MCF 10A (cell line): ENCODE results near the gene TRPM8. TPM values are rescaled to one million over a fixed set of nuclear protein-coding genes. Genes with fewer than 3 reads are reported as not detected.

ENCODE experiments used
- BruUV-seq: library from RNA; stranded (reverse); fragments of 400-500 nt; replicated peaks from 2 replicates; lab custom pipeline; 2021; lab: Mats Ljungman, UMichigan
- CTCF ChIA-PET: fragments of 300-600 bp; sonication (Branson Sonifier 250); formaldehyde crosslinking; extraction: SDS; loops from one replicate; lab custom pipeline; 2021; ENCODE audit warnings: antibody characterized with exemption, inconsistent platforms; lab: Yijun Ruan, JAX
- POLR2A ChIA-PET: fragments of 300-600, 350-650 bp; sonication (Branson Sonifier 250); formaldehyde crosslinking; extraction: SDS; loops from one replicate; lab custom pipeline; 2020; ENCODE audit warnings: antibody characterized with exemption, inconsistent platforms; lab: Yijun Ruan, JAX
- DNase-seq: peaks from one replicate; pipeline ENCODE4 v3.0.0-alpha.2; 2018; ENCODE audit not compliant: unreplicated experiment
- H3K27ac Mint-ChIP-seq: one replicate; pipeline ENCODE4 v1.8.0; 2022; ENCODE audit warnings: mild to moderate bottlenecking, low read depth, mixed read lengths; ENCODE audit not compliant: unreplicated experiment
- H3K27me3 Mint-ChIP-seq: one replicate; pipeline ENCODE4 v1.8.0; 2022; ENCODE audit warnings: mixed read lengths; ENCODE audit not compliant: insufficient read depth, unreplicated experiment
- H3K36me3 Mint-ChIP-seq: one replicate; pipeline ENCODE4 v1.8.0; 2022; ENCODE audit warnings: mild to moderate bottlenecking, moderate library complexity, mixed read lengths; ENCODE audit not compliant: insufficient read depth, unreplicated experiment
- H3K4me1 Mint-ChIP-seq: one replicate; pipeline ENCODE4 v1.8.0; 2022; ENCODE audit warnings: mixed read lengths; ENCODE audit not compliant: insufficient read depth, unreplicated experiment
- H3K4me3 Mint-ChIP-seq: one replicate; pipeline ENCODE4 v1.8.0; 2022; ENCODE audit warnings: mild to moderate bottlenecking, moderate library complexity, mixed read lengths; ENCODE audit not compliant: unreplicated experiment
- H3K9me3 Mint-ChIP-seq: one replicate; pipeline ENCODE4 v1.8.0; 2022; ENCODE audit warnings: mixed read lengths; ENCODE audit not compliant: unreplicated experiment
- intact Hi-C: fragments of 100-400 bp; cut with micrococcal nuclease; formaldehyde crosslinking; loops from 2 replicates; pipeline ENCODE4 v1.14.1; 2022
- total RNA-seq: library from RNA; stranded (reverse); gene quantifications from 2 replicates; pipeline ENCODE4 v1.2.3, GENCODE V29; 2022
- TF ChIP-seq, protein P1 (sequence below): fragments of 200-600 bp; IDR thresholded peaks from one replicate; pipeline ENCODE4 v1.8.0; 2022; ENCODE audit warnings: antibody characterized with exemption, mild to moderate bottlenecking; ENCODE audit not compliant: unreplicated experiment

TRPM8 gene
- total RNA-seq, 1 experiment from 2014 or later: not detected

DNA sequence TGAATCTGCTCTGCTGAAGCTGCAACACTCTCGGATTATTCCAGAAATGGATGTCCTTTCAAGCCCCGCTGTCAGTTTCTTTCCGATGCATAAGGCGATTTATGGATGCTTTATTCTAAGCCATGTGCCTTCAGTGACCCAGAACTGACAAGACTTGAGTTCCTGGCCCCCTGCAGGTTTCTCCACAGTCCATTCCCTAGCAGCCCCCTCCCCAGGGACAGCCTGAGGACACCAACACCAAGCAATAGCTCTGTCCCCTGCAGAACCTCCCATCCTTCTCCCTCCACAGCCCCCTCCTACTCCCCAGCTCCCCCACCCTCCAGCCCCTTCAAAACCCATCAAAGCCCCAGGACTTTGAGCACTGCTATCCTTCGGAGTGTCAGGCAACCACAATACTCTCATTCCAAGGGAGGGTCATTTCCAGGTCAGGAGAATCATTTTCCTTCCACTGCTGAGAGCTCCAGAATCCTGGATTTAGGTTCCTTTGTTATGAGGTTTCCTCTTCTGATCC is 108.8 kb downstream of the TRPM8 start:
- POLR2A ChIA-PET: no interaction called here
- no peak overlapping the region for H3K4me3 Mint-ChIP-seq

DNA sequence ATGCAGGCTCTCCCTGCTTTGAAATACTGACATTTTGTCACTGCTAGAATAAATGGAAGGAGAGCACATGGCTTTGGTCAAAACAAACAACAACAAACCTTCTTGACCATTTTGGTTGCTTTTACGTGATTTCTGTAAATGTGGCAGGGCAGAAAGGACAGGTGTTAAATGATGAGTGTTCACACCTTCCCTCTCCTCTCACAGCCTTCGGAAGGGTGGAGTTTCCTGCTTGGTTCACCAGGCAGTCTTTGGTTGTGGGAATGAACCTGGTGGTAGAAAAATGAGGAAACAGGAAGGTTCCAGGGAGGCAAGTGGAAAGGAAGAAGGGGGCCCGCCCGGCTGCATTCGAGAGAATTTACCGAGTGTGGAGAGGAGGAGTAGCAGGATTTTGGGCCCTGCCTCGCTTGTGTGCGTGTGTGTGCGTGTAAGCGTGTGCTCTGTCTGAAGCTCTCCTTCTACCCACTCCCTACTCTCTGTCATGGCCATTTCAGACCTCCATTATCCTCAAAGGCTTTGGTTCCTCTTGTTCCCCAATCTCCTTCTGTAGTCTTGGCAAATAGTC is 109.6 kb downstream of the TRPM8 start:
- DNase-seq: no peak
- POLR2A ChIA-PET: no interaction called here
- no TSS peak for BruUV-seq
- TF ChIP-seq, protein P1, sequence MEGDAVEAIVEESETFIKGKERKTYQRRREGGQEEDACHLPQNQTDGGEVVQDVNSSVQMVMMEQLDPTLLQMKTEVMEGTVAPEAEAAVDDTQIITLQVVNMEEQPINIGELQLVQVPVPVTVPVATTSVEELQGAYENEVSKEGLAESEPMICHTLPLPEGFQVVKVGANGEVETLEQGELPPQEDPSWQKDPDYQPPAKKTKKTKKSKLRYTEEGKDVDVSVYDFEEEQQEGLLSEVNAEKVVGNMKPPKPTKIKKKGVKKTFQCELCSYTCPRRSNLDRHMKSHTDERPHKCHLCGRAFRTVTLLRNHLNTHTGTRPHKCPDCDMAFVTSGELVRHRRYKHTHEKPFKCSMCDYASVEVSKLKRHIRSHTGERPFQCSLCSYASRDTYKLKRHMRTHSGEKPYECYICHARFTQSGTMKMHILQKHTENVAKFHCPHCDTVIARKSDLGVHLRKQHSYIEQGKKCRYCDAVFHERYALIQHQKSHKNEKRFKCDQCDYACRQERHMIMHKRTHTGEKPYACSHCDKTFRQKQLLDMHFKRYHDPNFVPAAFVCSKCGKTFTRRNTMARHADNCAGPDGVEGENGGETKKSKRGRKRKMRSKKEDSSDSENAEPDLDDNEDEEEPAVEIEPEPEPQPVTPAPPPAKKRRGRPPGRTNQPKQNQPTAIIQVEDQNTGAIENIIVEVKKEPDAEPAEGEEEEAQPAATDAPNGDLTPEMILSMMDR: no peak
- CTCF ChIA-PET: no interaction called here
- Mint-ChIP-seq H3K27ac (no peak overlapping the region), H3K4me1 (no peaks in the 10 kb centered on the region), H3K36me3 (no peaks in the 10 kb centered on the region), H3K4me3 (no peak overlapping the region), H3K9me3 (no peaks in the 10 kb centered on the region), H3K27me3 (peaks cover 23% of the 10 kb centered on the region)
- intact Hi-C loops: no loop called here

More for the DNA sequence above, 108.8 kb downstream of the TRPM8 start:
- intact Hi-C loops: no loop called here
- H3K36me3 Mint-ChIP-seq: no peaks in the 10 kb centered on the region
- H3K9me3 Mint-ChIP-seq: no peaks in the 10 kb centered on the region
- no peaks in the 10 kb centered on the region for H3K4me1 Mint-ChIP-seq
- no peak for DNase-seq
- no peak overlapping the region for H3K27ac Mint-ChIP-seq
- TF ChIP-seq, protein P1: no peak
- BruUV-seq: no TSS peak
- CTCF ChIA-PET: interaction anchor here (0.6 kb wide), 1 partner anchor 21 kb away, joined by 3 read pairs; no protein-coding TSS in a partner anchor
- peaks cover 23% of the 10 kb centered on the region for H3K27me3 Mint-ChIP-seq

DNA sequence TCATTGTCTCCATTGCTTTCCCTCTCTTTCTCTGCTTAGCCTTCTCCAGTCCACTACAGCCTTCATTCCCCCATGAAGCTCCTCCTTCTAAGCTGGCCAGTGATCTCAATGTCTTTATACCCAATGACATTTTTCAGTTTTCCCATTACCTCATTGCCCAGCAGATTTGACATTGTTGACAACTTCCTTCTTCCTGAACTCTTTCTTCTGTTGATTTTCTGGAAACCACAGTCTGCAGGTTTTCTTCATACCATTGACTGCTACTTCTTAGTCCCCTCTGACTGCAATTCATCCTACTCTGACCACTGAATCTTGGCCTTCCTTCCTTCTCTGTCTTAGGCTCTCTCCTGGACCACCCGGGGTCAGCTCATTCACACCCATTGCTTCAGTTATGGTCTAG is 110.5 kb downstream of the TRPM8 start:
- Mint-ChIP-seq H3K4me1 (peaks cover 6% of the 10 kb centered on the region), H3K36me3 (no peaks in the 10 kb centered on the region), H3K4me3 (no peak overlapping the region), H3K27ac (no peak overlapping the region), H3K27me3 (peaks cover 23% of the 10 kb centered on the region), H3K9me3 (no peaks in the 10 kb centered on the region)
- no TSS peak for BruUV-seq
- POLR2A ChIA-PET: interaction anchor here (0.7 kb wide), 1 partner anchor 652 kb away, joined by 4 read pairs; no protein-coding TSS in a partner anchor
- CTCF ChIA-PET: no interaction called here
- TF ChIP-seq, protein P1: no peak
- DNase-seq: no peak
- intact Hi-C loops: no loop called here

DNA sequence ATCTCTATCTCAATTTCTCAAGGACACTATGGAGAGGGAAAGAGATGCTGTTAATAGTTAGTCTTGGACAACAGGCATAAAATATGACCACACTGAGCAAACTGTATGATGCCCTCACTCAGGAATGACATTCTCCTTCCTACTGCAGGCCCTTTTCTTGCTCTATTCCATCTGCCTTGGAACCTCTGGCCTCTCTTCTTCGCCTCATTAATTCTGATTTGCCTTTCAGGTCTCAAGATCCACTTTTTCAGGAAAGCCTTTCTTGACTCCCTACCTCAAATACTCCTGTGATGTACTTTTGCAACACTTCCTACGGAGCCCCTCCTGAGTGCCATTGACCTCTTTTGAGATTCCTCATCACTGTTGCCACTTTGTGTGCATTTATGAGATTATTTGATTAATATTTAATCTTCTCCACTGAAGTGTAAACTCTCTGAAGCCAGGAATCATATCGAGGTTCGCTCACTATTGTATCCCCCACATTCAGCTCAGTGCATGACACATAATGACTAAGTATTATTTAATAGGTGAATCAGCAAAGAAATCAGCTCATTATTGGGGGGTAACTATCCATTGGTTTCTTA is 112.1 kb downstream of the TRPM8 start:
- Mint-ChIP-seq H3K4me1 (peaks cover 7% of the 10 kb centered on the region), H3K36me3 (no peaks in the 10 kb centered on the region), H3K4me3 (no peak overlapping the region), H3K27ac (no peak overlapping the region), H3K27me3 (peaks cover 23% of the 10 kb centered on the region), H3K9me3 (peaks cover 7% of the 10 kb centered on the region)
- intact Hi-C loops: no loop called here
- CTCF ChIA-PET: no interaction called here
- TF ChIP-seq, protein P1: no peak
- POLR2A ChIA-PET: no interaction called here
- DNase-seq: no peak
- BruUV-seq: no TSS peak
